ENCODE measurements around the gene TMSB4X.

Gene TMSB4X

DNA sequence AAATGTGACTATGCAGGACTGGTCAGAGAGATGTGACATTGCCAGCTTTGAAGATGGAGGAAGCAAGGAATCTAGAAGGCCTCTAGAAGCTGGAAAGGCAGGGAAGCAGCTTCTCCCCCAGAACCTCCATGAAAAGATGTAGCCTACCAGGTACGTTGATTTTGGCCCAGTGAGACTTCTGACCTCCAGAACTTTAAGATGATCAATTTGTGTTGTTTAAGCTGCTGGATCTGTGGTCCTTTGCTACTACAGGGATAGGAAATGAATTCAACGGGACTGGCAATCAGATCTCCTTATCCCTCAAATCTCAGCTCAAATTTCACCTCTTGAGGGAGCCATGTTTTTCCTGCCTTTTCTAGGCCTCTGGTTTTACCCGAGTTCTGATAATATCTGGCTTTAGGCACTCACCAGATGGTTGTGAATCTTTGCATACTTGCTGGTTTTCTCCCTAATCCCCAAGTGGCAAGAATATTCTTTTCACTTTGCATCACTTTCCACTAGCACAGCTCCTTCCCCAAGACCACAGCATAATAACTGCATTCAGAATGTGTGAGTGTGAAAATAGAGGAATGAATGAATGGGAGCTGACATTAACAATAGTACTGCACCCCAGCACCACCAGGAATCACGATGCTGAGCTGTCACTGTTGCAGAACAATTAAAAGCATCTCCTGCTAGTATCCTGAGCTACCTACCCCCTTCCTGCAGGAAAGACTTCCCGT is 25.5 kb upstream of the TMSB4X start:
- ChIA-PET POLR2A (interaction anchor here (0.6 to 4.4 kb wide), 4 partner anchors 27 to 801 kb away, joined by 3 to 35 read pairs (median 4); partner anchors contain the start of gene TMSB4X), CTCF (interaction anchor here (0.7 to 3.1 kb wide), 12 partner anchors 10 to 697 kb away, joined by 3 to 28 read pairs (median 5); partner anchors contain the start of gene TMSB4X)
- TF ChIP-seq, protein P1, sequence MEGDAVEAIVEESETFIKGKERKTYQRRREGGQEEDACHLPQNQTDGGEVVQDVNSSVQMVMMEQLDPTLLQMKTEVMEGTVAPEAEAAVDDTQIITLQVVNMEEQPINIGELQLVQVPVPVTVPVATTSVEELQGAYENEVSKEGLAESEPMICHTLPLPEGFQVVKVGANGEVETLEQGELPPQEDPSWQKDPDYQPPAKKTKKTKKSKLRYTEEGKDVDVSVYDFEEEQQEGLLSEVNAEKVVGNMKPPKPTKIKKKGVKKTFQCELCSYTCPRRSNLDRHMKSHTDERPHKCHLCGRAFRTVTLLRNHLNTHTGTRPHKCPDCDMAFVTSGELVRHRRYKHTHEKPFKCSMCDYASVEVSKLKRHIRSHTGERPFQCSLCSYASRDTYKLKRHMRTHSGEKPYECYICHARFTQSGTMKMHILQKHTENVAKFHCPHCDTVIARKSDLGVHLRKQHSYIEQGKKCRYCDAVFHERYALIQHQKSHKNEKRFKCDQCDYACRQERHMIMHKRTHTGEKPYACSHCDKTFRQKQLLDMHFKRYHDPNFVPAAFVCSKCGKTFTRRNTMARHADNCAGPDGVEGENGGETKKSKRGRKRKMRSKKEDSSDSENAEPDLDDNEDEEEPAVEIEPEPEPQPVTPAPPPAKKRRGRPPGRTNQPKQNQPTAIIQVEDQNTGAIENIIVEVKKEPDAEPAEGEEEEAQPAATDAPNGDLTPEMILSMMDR (IDR thresholded peaks at IDR 0.05; ENCODE audit: control extremely low read depth, extremely low read depth, low read depth, missing control alignments): no peak
- no peak for DNase-seq (ENCODE audit: extremely low spot score)

DNA sequence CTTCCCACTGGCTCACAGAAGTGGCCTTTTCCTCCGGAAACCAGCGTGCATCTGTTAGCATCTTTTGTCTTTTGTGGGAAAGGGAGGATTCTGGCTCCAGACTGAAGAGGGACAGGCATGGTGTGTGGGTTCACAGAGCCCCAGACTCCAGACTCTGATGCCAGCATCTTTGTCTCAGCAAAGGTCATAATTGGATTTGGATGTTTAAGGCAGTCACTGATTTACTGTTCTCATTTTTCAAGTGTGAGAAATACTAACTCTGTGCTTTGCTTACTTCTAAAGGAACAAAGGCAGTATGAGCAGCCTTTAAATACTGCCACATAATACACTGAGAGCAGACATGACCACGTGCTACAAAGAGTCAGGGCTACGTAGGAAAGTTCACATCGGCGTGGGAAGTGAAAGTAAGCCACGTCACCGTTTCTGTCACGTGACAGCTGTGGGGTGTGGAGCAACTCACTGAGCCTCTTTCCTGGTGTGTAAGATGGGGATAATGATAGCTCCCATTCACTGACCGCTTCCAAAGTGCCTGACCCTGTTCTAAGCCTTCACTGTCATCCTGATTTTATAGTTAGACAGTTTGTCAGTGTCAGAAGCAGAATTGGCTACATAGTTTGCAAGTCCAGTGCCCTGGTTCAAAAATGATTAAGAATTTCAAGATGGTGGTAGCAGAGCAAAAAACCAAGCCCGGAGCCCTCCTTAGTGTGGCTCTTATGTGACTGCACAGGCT is 24.8 kb upstream of the TMSB4X start:
- TF ChIP-seq, protein P1 (IDR thresholded peaks at IDR 0.05; ENCODE audit: control extremely low read depth, extremely low read depth, low read depth, missing control alignments): no peak
- ChIA-PET CTCF (interaction anchor here (1.0 to 3.1 kb wide), 20 partner anchors 15 to 746 kb away, joined by 3 to 28 read pairs (median 4); partner anchors contain the start of gene TMSB4X), POLR2A (interaction anchor here (0.6 to 4.4 kb wide), 2 partner anchors 26 to 132 kb away, joined by 4 to 35 read pairs; partner anchors contain the start of gene TMSB4X)
- peak; percentile 59 for DNase-seq (ENCODE audit: extremely low spot score)

DNA sequence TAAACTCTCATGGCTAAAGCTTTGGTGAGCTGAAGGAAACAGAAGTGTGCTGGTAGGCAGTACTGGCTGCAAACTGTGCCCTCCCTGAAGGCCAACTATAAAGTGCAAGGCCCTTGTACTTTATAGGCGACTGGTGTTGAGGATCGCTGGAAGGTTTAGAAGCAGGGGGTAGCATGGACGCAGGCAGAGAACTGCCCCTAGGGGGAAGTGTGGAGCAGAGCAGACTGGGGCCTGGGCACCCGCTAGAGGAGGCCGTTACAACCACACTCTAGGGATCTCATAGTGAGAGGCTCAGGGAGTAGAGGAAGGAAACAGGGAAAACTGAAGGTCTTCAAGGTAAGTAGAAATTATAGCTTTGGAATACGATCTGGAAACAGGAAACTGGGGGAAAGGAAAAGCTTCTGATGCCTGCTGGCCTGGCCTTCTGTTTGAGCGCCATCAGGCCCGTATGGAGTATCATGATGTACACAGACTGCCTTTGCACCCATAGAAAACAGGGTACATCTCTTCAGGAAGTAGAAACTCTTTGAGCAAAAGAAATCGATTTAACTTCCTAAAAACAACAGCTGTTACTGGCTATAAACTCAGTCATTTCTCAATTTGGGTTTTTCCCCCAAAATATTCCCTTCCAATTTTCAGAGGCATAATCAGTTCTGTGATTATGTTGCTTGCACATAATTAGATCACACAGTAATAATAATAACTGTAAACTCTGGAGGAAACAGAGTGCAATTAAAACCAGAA is 23.9 kb upstream of the TMSB4X start:
- CTCF ChIA-PET: interaction anchor here (0.8 to 3.1 kb wide), 23 partner anchors 14 to 745 kb away, joined by 3 to 28 read pairs (median 4); partner anchors contain the start of gene TMSB4X
- no peak for DNase-seq (ENCODE audit: extremely low spot score)
- POLR2A ChIA-PET: interaction anchor here (4.4 kb wide), 1 partner anchor 25 kb away, joined by 35 read pairs; the partner anchor contains the start of gene TMSB4X

DNA sequence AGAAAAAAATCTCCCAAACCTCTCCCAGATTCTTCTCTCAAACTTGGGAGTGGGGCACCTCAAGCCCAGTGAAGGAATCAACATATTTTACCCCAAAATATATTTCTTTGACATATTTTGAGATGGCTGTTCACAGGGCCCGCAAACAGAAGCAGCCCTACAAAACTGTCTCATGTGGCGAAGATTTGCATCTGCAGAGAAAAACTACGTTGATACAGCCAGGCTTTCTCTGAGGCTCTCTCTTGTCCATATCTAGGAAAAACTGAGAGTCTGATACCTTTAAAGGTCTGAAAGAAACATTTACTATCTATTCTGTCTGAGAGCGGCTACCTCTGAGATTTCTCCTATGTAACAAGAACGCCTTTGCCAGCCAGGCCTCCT is 23.3 kb upstream of the TMSB4X start:
- CTCF ChIA-PET: interaction anchor here (0.8 to 3.1 kb wide), 16 partner anchors 14 to 744 kb away, joined by 3 to 28 read pairs (median 4); partner anchors contain the start of gene TMSB4X
- POLR2A ChIA-PET: interaction anchor here (4.4 kb wide), 1 partner anchor 25 kb away, joined by 35 read pairs; the partner anchor contains the start of gene TMSB4X
- DNase-seq (ENCODE audit: extremely low spot score): no peak
- TF ChIP-seq, protein P1 (IDR thresholded peaks at IDR 0.05; ENCODE audit: control extremely low read depth, extremely low read depth, low read depth, missing control alignments): no peak

More for the DNA sequence above, 23.9 kb upstream of the TMSB4X start:
- TF ChIP-seq, protein P1 (IDR thresholded peaks at IDR 0.05; ENCODE audit: control extremely low read depth, extremely low read depth, low read depth, missing control alignments): peak; percentile 60

DNA sequence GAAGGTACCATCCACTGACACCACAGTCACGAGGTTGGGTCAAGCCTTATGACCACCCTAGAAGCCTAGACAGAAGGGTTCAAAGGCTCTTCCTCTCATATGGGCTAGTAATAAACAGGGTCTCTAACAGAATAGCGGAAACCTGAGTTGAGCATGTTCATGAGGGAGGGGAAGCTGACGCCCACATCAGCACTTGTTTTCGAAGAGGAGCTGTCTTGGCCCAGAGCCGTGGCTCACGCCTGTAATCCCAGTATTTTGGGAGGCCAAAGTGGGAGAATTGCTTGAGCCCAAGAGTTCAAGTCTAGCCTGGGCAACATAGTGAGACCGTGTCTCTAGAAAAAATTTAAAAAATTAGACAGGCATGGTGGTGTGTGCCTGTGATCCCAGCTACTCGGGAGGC is 21.5 kb upstream of the TMSB4X start:
- POLR2A ChIA-PET: no interaction called here
- TF ChIP-seq, protein P1 (IDR thresholded peaks at IDR 0.05; ENCODE audit: control extremely low read depth, extremely low read depth, low read depth, missing control alignments): no peak
- DNase-seq (ENCODE audit: extremely low spot score): no peak
- CTCF ChIA-PET: interaction anchor here (1.3 kb wide), 1 partner anchor 134 kb away, joined by 4 read pairs; no protein-coding TSS in a partner anchor

DNA sequence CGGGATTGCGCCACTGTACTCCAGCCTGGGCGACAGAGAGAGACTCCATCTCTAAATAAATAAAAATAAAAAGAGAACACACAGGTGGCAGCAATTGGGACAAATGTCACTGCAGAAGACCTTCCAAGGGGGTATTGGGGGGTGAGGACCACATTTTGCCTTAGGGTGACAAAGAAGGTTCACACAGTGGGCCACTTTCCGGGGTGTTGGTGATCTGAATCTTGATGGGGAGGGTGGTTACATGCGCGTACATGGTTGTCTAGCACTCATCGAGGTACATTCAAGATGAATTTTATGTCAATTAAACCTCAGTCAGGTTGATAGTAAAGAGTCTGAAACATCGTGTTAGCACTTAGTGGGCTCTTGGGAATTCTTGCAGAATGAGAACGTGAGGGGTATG is 20.5 kb upstream of the TMSB4X start:
- TF ChIP-seq, protein P1 (IDR thresholded peaks at IDR 0.05; ENCODE audit: control extremely low read depth, extremely low read depth, low read depth, missing control alignments): no peak
- CTCF ChIA-PET: no interaction called here
- POLR2A ChIA-PET: no interaction called here
- DNase-seq (ENCODE audit: extremely low spot score): no peak

Measured in GM10248 (cell line).